DOHH2 (cell line): Measurements from ENCODE around the gene CAV1.

Experiments
- CTCF ChIP-seq: fragments of 200-600 bp; sonication (generic); IDR thresholded peaks from one replicate; pipeline ENCODE4 v1.5.1; 2014; ENCODE audit warnings: antibody characterized with exemption, mild to moderate bottlenecking, low read depth, low read length; ENCODE audit not compliant: poor library complexity, severe bottlenecking
- EZH2phosphoT487 ChIP-seq: fragments of 200-600 bp; sonication (generic); IDR thresholded peaks from 2 replicates; pipeline ENCODE4 v1.6.1; 2017; ENCODE audit warnings: borderline replicate concordance, mild to moderate bottlenecking, antibody characterized with exemption, low read length, moderate library complexity, mixed read lengths

DNA sequence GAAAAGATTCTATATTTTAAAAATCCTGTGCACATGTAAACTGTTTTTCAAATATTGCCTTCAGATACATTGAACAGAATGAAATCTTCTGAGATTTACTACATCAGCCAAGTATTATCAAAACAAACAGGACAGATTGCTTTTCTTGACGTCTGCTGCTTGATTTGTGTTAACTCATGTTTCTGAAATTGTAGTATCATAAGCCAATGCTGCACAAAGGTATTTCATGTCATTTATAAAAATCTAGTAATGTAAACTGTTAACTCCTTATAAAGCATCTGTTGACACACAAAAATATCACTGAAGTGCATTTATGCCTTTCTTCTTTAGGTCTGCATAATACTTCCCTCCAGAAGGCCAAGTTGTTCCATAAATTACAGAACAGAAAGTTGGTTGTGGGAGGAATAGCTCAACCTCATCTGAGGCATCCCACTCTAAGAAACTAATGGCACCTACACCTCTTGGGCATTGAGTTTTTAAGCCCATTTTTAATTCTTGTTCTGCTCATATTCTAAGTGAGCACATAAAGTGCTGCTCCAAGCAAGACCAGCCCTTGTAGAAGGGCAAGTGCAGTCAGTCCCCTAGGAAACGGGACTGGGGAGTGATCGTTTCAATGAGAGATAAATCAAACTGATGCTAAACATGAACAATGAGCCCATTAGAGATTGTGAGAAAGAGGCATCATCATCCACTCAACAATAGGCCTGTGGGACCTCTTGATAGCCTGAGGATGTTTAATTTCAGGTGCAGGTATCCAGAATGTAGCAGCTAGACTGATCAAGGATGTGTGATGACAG lies 28.5 kb downstream of the CAV1 start:
- TF ChIP-seq CTCF (no peak), EZH2phosphoT487 (no peak)
